ENCODE measurements around the gene KBTBD13. TPM values are rescaled to one million over a fixed set of nuclear protein-coding genes. Genes with fewer than 3 reads are reported as not detected.

KBTBD13 gene
- total and polyA plus RNA-seq, 2 experiments from 2014 or later = not detected

DNA sequence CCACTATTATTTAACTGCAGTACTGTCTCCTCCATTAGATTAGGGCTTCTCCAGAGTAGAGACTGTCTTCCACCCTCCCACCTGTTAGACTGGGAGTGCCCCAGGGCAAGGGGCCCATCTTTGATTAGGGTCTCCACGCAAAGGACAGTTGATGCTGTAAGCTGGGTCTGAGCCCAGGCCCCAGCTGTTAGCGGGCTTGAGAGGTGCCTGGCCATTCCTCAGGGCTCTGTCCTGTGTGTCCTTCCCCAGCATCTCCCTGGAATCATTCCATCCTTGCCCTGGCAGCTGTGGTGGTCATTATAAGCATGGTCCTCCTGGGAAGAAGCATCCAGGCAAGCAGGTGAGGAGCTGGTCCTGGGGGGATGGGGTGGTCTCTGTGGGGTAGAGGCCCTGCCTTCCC lies 25.3 kb upstream of the KBTBD13 start:
- TF ChIP-seq, protein P1, sequence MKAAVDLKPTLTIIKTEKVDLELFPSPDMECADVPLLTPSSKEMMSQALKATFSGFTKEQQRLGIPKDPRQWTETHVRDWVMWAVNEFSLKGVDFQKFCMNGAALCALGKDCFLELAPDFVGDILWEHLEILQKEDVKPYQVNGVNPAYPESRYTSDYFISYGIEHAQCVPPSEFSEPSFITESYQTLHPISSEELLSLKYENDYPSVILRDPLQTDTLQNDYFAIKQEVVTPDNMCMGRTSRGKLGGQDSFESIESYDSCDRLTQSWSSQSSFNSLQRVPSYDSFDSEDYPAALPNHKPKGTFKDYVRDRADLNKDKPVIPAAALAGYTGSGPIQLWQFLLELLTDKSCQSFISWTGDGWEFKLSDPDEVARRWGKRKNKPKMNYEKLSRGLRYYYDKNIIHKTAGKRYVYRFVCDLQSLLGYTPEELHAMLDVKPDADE (IDR thresholded peaks at IDR 0.05) = no peak
- TF ChIP-seq, protein P2, sequence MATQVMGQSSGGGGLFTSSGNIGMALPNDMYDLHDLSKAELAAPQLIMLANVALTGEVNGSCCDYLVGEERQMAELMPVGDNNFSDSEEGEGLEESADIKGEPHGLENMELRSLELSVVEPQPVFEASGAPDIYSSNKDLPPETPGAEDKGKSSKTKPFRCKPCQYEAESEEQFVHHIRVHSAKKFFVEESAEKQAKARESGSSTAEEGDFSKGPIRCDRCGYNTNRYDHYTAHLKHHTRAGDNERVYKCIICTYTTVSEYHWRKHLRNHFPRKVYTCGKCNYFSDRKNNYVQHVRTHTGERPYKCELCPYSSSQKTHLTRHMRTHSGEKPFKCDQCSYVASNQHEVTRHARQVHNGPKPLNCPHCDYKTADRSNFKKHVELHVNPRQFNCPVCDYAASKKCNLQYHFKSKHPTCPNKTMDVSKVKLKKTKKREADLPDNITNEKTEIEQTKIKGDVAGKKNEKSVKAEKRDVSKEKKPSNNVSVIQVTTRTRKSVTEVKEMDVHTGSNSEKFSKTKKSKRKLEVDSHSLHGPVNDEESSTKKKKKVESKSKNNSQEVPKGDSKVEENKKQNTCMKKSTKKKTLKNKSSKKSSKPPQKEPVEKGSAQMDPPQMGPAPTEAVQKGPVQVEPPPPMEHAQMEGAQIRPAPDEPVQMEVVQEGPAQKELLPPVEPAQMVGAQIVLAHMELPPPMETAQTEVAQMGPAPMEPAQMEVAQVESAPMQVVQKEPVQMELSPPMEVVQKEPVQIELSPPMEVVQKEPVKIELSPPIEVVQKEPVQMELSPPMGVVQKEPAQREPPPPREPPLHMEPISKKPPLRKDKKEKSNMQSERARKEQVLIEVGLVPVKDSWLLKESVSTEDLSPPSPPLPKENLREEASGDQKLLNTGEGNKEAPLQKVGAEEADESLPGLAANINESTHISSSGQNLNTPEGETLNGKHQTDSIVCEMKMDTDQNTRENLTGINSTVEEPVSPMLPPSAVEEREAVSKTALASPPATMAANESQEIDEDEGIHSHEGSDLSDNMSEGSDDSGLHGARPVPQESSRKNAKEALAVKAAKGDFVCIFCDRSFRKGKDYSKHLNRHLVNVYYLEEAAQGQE (IDR thresholded peaks at IDR 0.05; ENCODE audit: unreplicated experiment) = no peak
- TF ChIP-seq, protein P3, sequence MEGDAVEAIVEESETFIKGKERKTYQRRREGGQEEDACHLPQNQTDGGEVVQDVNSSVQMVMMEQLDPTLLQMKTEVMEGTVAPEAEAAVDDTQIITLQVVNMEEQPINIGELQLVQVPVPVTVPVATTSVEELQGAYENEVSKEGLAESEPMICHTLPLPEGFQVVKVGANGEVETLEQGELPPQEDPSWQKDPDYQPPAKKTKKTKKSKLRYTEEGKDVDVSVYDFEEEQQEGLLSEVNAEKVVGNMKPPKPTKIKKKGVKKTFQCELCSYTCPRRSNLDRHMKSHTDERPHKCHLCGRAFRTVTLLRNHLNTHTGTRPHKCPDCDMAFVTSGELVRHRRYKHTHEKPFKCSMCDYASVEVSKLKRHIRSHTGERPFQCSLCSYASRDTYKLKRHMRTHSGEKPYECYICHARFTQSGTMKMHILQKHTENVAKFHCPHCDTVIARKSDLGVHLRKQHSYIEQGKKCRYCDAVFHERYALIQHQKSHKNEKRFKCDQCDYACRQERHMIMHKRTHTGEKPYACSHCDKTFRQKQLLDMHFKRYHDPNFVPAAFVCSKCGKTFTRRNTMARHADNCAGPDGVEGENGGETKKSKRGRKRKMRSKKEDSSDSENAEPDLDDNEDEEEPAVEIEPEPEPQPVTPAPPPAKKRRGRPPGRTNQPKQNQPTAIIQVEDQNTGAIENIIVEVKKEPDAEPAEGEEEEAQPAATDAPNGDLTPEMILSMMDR (conservative IDR thresholded peaks at IDR 0.05; ENCODE audit: low read depth in 2 of 2) = no peak
- TF ChIP-seq POLR2AphosphoS5 (IDR thresholded peaks at IDR 0.05; ENCODE audit: low read depth) = no peak
- no peak for TF ChIP-seq EZH2 (IDR thresholded peaks at IDR 0.05; ENCODE audit: low read depth, unreplicated experiment)
- TF ChIP-seq ZNF331 (CRISPR knock-in tag; IDR thresholded peaks at IDR 0.05; ENCODE audit: low read depth) = no peak
- TF ChIP-seq NANOG (IDR thresholded peaks at IDR 0.05; ENCODE audit: borderline replicate concordance) = no peak
- no peak for TF ChIP-seq STAT1 (IDR thresholded peaks at IDR 0.05; ENCODE audit: unreplicated experiment)
- TF ChIP-seq, protein P4, sequence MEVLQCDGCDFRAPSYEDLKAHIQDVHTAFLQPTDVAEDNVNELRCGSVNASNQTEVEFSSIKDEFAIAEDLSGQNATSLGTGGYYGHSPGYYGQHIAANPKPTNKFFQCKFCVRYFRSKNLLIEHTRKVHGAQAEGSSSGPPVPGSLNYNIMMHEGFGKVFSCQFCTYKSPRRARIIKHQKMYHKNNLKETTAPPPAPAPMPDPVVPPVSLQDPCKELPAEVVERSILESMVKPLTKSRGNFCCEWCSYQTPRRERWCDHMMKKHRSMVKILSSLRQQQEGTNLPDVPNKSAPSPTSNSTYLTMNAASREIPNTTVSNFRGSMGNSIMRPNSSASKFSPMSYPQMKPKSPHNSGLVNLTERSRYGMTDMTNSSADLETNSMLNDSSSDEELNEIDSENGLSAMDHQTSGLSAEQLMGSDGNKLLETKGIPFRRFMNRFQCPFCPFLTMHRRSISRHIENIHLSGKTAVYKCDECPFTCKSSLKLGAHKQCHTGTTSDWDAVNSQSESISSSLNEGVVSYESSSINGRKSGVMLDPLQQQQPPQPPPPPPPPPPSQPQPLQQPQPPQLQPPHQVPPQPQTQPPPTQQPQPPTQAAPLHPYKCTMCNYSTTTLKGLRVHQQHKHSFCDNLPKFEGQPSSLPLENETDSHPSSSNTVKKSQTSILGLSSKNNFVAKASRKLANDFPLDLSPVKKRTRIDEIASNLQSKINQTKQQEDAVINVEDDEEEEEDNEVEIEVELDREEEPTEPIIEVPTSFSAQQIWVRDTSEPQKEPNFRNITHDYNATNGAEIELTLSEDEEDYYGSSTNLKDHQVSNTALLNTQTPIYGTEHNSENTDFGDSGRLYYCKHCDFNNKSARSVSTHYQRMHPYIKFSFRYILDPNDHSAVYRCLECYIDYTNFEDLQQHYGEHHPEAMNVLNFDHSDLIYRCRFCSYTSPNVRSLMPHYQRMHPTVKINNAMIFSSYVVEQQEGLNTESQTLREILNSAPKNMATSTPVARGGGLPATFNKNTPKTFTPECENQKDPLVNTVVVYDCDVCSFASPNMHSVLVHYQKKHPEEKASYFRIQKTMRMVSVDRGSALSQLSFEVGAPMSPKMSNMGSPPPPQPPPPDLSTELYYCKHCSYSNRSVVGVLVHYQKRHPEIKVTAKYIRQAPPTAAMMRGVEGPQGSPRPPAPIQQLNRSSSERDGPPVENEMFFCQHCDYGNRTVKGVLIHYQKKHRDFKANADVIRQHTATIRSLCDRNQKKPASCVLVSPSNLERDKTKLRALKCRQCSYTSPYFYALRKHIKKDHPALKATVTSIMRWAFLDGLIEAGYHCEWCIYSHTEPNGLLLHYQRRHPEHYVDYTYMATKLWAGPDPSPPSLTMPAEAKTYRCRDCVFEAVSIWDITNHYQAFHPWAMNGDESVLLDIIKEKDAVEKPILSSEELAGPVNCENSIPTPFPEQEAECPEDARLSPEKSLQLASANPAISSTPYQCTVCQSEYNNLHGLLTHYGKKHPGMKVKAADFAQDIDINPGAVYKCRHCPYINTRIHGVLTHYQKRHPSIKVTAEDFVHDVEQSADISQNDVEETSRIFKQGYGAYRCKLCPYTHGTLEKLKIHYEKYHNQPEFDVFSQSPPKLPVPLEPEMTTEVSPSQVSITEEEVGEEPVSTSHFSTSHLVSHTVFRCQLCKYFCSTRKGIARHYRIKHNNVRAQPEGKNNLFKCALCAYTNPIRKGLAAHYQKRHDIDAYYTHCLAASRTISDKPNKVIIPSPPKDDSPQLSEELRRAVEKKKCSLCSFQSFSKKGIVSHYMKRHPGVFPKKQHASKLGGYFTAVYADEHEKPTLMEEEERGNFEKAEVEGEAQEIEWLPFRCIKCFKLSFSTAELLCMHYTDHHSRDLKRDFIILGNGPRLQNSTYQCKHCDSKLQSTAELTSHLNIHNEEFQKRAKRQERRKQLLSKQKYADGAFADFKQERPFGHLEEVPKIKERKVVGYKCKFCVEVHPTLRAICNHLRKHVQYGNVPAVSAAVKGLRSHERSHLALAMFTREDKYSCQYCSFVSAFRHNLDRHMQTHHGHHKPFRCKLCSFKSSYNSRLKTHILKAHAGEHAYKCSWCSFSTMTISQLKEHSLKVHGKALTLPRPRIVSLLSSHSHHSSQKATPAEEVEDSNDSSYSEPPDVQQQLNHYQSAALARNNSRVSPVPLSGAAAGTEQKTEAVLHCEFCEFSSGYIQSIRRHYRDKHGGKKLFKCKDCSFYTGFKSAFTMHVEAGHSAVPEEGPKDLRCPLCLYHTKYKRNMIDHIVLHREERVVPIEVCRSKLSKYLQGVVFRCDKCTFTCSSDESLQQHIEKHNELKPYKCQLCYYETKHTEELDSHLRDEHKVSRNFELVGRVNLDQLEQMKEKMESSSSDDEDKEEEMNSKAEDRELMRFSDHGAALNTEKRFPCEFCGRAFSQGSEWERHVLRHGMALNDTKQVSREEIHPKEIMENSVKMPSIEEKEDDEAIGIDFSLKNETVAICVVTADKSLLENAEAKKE (CRISPR knock-in tag; IDR thresholded peaks at IDR 0.05) = no peak
- no peak for TF ChIP-seq JUNB (IDR thresholded peaks at IDR 0.05; ENCODE audit: unreplicated experiment)
- TF ChIP-seq CREB1 (CRISPR knock-in tag; IDR thresholded peaks at IDR 0.05; ENCODE audit: low read depth) = no peak
- TF ChIP-seq ZNF114 (CRISPR knock-in tag; IDR thresholded peaks at IDR 0.05) = no peak
- Histone ChIP-seq H3F3A (replicated peaks; ENCODE audit: low read depth) (0 out of 2 replicates have a peak, but pooled peaks cover 4% of the 10 kb centered on the region), H3K36me3 (ENCODE audit: insufficient read depth) (no peaks in the 10 kb centered on the region), H3K9me2 (ENCODE audit: insufficient read depth) (no peaks in the 10 kb centered on the region), H4K20me1 (replicated peaks; ENCODE audit: insufficient read depth) (no peaks in the 10 kb centered on the region), H3K4me1 (ENCODE audit: insufficient read depth) (no peaks in the 10 kb centered on the region), H3K27me3 (ENCODE audit: insufficient read depth) (no peaks in the 10 kb centered on the region), H3K4me2 (no peak overlapping the region), H3K79me2 (replicated peaks; ENCODE audit: insufficient read depth) (no peaks in the 10 kb centered on the region), H3K4me3 (no peak overlapping the region), H3K27ac (ENCODE audit: low read depth) (no peak overlapping the region), H2AFZ (no peak overlapping the region)
- Mint-ChIP-seq H3K27ac (no peak overlapping the region), H3K4me1 (peaks cover 7% of the 10 kb centered on the region; the same call in 2 of the 3 replicates), H3K9me3 (no peaks in the 10 kb centered on the region), H3K27me3 (ENCODE audit: insufficient read depth, low read depth, poor library complexity) (peaks cover 10% of the 10 kb centered on the region), H3K4me3 (no peak overlapping the region), H3K36me3 (ENCODE audit: low read depth) (0 out of 3 replicates have a peak, but pooled peaks cover 2% of the 10 kb centered on the region)
- DNase-seq (ENCODE audit: low spot score) (no peak), ATAC-seq (no peak)
